ENCODE data around the gene ZMYND8. TPM values are rescaled to one million over a fixed set of nuclear protein-coding genes. Genes with fewer than 3 reads are reported as not detected.

Gene ZMYND8
- total RNA-seq, 1 donor from 2014 or later: 57.6 TPM

DNA sequence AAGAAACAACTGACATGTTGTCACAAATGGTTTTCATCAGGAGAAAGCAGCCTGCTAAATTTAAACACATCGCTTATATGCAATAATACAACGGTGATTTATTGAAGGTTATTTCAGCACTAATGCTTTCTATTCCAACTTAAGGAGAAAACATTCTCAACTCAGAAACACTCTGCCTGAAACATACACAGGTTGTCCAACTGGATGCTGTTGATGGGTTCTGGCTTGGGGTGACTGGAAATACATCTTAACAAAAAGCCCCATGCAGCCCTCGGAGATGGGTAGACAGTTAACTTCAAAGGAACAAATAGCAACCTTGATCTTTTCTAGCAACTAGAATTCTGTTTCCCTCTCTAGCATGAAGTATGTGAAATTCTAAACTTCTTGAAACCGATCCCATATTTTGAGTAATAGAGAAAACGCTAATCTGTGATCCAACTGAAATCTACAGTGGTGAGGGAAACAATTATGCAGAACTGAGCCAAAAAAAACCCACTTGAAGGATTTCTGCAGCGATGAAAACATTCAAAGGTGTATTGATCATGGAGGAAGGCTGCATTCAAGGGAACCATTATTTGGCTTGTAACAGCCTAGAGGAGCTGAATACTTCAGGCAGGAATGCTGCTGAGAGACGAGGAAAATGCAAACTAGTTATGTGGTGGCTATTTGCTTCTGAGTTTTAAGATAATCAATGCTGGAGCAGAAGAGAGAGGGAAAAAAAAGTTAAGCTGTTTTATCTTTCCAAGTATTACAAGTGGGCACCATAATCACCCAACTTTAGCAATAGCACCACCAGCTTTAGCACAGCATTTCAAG, 6.9 kb downstream of the ZMYND8 start:
- DNase-seq (no peak), ATAC-seq (no peak)
- Histone ChIP-seq H3K4me1 (peaks cover 74% of the 10 kb centered on the region), H3K4me3 (no peak overlapping the region), H3K36me3 (peaks cover 18% of the 10 kb centered on the region), H3K27me3 (ENCODE audit: low read depth) (no peaks in the 10 kb centered on the region), H3K27ac (peak overlapping the region; percentile 99), H3K9me3 (no peaks in the 10 kb centered on the region)
- intact Hi-C loops (cut with DNase I): no loop called here
- TF ChIP-seq, protein P1, sequence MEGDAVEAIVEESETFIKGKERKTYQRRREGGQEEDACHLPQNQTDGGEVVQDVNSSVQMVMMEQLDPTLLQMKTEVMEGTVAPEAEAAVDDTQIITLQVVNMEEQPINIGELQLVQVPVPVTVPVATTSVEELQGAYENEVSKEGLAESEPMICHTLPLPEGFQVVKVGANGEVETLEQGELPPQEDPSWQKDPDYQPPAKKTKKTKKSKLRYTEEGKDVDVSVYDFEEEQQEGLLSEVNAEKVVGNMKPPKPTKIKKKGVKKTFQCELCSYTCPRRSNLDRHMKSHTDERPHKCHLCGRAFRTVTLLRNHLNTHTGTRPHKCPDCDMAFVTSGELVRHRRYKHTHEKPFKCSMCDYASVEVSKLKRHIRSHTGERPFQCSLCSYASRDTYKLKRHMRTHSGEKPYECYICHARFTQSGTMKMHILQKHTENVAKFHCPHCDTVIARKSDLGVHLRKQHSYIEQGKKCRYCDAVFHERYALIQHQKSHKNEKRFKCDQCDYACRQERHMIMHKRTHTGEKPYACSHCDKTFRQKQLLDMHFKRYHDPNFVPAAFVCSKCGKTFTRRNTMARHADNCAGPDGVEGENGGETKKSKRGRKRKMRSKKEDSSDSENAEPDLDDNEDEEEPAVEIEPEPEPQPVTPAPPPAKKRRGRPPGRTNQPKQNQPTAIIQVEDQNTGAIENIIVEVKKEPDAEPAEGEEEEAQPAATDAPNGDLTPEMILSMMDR (IDR thresholded peaks at IDR 0.05): no peak

DNA sequence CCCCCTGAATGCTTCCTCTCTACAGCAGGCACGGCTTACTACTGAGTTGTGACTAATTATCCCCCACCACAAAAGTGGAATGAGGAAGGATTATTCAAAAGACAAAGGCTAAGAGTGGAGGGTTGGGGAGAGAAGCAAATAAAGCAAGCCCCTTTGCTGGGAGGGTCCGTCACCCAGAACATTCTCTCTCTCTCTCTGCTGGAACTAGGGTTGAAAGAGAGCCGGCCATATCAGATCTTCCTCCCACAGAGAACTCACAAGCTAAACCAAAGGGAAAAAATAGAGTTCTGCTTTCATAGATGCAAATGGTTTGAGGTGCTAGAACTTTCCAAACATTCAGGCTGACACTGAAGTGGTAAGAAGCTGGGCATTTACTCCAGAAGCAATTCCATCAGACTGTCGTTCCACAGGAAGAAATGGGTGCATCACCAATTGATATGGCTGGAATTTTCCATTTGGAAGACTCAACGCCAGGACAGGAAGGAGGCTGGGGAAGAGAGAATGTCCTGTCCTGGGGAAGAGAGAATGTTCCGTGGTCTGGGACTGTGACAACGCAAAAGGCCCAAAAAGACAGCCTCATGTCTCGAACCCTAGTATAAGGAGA, 7.9 kb downstream of the ZMYND8 start:
- Histone ChIP-seq H3K27ac (peak overlapping the region; percentile 99), H3K4me3 (no peak overlapping the region), H3K4me1 (peaks cover 70% of the 10 kb centered on the region), H3K36me3 (peaks cover 19% of the 10 kb centered on the region), H3K27me3 (ENCODE audit: low read depth) (no peaks in the 10 kb centered on the region), H3K9me3 (no peaks in the 10 kb centered on the region)
- ATAC-seq (no peak), DNase-seq (no peak)
- TF ChIP-seq, protein P1 (IDR thresholded peaks at IDR 0.05): no peak
- intact Hi-C loops (cut with DNase I): no loop called here

DNA sequence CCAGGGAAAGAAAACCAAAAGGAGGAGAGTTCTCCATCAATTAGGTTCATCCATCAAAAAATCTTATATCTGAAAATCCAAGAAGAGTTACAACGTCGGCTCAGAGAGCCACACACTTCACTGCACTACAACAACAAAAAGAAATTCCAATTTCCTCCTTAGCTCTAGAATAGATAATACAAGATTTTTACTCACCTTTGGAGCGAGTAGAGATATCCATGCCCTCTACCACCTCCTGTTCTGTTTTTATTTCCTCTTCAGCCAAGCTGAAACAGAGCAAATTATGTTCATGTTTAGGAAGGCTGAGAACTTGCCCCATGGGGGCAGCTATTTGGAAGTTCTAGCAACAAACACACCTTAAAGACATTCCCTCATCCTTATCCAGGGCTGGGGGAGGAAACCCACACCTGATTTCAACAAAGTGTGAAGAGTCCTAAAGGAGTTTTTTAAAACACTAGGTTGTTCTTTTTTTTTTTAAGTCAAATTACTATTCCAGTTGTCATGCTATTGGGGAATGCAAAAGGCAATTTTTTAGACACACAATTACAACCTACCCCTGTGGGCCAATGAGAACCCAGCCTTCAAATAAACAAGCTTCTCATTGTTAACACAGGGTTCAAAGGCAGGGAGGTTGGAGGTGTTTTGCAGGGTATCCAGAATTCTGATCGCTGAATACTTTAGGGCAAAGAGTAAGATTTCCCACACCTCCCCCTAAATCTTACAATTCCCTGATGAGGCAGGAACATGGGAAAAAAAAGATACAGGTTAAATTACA, 8.7 kb downstream of the ZMYND8 start:
- Histone ChIP-seq H3K27ac (peak overlapping the region; percentile 99), H3K27me3 (ENCODE audit: low read depth) (no peaks in the 10 kb centered on the region), H3K36me3 (peaks cover 21% of the 10 kb centered on the region), H3K4me1 (peaks cover 67% of the 10 kb centered on the region), H3K4me3 (no peak overlapping the region), H3K9me3 (no peaks in the 10 kb centered on the region)
- DNase-seq: no peak
- TF ChIP-seq, protein P1 (IDR thresholded peaks at IDR 0.05): no peak
- intact Hi-C loops (cut with DNase I): no loop called here
- no peak for ATAC-seq

DNA sequence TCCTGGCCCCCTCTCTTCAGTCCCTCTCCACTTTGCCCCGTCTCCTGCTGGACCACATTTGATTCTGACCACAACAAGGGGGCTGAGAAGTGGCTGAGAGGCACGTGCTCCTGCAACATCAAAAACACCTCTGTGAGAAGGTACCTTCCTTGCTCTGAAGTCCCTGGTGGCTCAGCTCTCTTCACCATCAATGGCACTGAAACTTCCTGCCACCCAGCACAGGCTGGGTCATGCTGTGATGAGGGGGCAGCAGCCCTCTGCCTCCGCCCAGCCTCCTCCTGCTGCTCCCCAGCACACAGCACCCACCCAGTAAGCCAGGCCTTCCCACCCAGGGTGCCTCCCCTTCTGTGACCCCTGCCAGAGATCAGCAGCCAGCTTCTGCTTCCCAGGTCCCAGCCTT, 10.3 kb downstream of the ZMYND8 start:
- ATAC-seq (no peak), DNase-seq (peak; percentile 29)
- intact Hi-C loops (cut with DNase I): no loop called here
- Histone ChIP-seq H3K27me3 (ENCODE audit: low read depth) (no peaks in the 10 kb centered on the region), H3K36me3 (peaks cover 26% of the 10 kb centered on the region), H3K27ac (no peak overlapping the region), H3K9me3 (no peaks in the 10 kb centered on the region), H3K4me3 (no peak overlapping the region), H3K4me1 (peaks cover 51% of the 10 kb centered on the region)
- TF ChIP-seq, protein P1 (IDR thresholded peaks at IDR 0.05): no peak

DNA sequence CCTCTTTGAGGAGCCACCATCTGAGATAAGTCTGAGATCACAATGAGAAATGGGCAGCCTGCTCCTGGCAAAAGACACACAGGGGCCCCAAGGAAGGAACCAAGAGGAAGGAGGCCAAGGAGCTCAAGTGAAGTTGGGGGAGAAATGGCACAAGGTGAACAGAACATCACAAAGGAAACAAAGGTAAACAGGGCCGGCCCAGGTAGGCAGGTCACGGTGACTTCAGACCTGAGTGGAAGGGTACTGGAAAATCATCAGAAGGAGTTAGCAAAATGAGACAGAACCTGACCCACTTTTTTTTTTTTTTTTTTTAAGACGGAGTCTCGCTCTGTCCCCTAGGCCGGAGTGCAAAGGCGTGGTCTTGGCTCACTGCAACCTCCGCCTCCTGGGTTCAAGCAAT, 11.3 kb downstream of the ZMYND8 start:
- Histone ChIP-seq H3K9me3 (no peaks in the 10 kb centered on the region), H3K36me3 (peaks cover 26% of the 10 kb centered on the region), H3K27ac (no peak overlapping the region), H3K4me3 (no peak overlapping the region), H3K27me3 (ENCODE audit: low read depth) (no peaks in the 10 kb centered on the region), H3K4me1 (peaks cover 41% of the 10 kb centered on the region)
- DNase-seq (no peak), ATAC-seq (no peak)
- intact Hi-C loops (cut with DNase I): no loop called here
- TF ChIP-seq, protein P1 (IDR thresholded peaks at IDR 0.05): no peak
